Measurements from ENCODE around the gene HBZ.

HBZ gene

DNA sequence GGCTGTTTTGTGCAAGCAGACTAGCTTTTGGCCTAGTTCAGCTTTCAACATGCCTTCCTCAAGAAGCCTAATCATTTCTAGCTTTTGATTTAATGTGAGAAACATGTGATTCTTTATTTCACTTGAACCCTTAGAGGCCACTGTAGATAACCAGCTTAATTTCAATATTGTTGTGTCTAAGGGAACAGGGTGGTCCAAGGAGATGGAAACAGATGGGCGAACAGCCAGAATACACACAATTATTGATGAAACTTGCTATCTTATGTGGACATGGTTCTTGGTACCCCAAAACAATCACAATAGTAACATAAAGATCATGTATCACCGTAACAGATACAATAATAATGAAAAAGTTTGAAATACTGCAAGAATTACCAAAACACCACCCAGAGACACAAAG lies 18.7 kb upstream of the HBZ start:
- Histone ChIP-seq H4K20me1 (ENCODE audit: insufficient read depth, low read length, poor library complexity, severe bottlenecking) (no peaks in the 10 kb centered on the region), H3K4me1 (ENCODE audit: insufficient read depth, low read length, poor library complexity, severe bottlenecking) (peaks cover 8% of the 10 kb centered on the region), H3K27me3 (ENCODE audit: insufficient read depth, low read length, poor library complexity, severe bottlenecking) (no peaks in the 10 kb centered on the region), H3K79me2 (ENCODE audit: insufficient read depth, low read length) (no peaks in the 10 kb centered on the region), H3K36me3 (ENCODE audit: insufficient read depth, low read length) (no peaks in the 10 kb centered on the region), H3K9ac (ENCODE audit: low read depth, low read length, poor library complexity, severe bottlenecking) (no peak overlapping the region), H2AFZ (ENCODE audit: low read length) (no peak overlapping the region), H3K9me3 (ENCODE audit: insufficient read depth, low read depth, low read length) (no peaks in the 10 kb centered on the region), H3K4me3 (ENCODE audit: low read length, poor library complexity, severe bottlenecking) (no peak overlapping the region), H3F3A (ENCODE audit: low read depth) (0 out of 2 replicates have a peak, but pooled peaks cover 3% of the 10 kb centered on the region), H3K4me2 (ENCODE audit: low read depth, low read length, poor library complexity, severe bottlenecking) (no peak overlapping the region), H3K9me2 (replicated peaks; ENCODE audit: low read depth, low read length) (no peaks in the 10 kb centered on the region)
- TF ChIP-seq, protein P1, sequence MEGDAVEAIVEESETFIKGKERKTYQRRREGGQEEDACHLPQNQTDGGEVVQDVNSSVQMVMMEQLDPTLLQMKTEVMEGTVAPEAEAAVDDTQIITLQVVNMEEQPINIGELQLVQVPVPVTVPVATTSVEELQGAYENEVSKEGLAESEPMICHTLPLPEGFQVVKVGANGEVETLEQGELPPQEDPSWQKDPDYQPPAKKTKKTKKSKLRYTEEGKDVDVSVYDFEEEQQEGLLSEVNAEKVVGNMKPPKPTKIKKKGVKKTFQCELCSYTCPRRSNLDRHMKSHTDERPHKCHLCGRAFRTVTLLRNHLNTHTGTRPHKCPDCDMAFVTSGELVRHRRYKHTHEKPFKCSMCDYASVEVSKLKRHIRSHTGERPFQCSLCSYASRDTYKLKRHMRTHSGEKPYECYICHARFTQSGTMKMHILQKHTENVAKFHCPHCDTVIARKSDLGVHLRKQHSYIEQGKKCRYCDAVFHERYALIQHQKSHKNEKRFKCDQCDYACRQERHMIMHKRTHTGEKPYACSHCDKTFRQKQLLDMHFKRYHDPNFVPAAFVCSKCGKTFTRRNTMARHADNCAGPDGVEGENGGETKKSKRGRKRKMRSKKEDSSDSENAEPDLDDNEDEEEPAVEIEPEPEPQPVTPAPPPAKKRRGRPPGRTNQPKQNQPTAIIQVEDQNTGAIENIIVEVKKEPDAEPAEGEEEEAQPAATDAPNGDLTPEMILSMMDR (conservative IDR thresholded peaks at IDR 0.05; ENCODE audit: low read length): no peak
- TF ChIP-seq EZH2phosphoT487 (IDR thresholded peaks at IDR 0.05; ENCODE audit: borderline replicate concordance): no peak

DNA sequence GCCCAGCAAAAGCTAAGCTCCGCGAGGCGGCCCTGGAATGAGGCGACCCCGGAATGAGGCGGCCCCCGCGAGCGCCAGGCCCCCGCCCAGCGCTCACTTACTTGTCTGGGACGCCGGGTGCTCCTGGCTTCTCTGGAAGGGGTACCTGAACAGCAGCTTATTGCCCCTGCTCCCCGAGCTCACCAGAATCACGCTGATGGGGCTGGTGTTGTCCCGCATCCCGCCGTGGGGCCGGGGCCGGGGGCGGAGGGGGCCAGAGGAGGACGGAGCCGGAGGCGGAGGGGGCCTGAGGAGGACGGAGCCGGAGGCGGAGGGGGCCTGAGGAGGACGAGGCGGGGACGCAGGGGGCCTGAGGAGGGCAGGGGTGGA lies 14.4 kb upstream of the HBZ start:
- no peaks in the 10 kb centered on the region for H3K9me3 ChIP-seq (ENCODE audit: insufficient read depth, low read depth, low read length)
- no peaks in the 10 kb centered on the region for H3F3A ChIP-seq (ENCODE audit: low read depth)
- TF ChIP-seq, protein P1 (conservative IDR thresholded peaks at IDR 0.05; ENCODE audit: low read length): no peak
- no peak for TF ChIP-seq EZH2phosphoT487 (IDR thresholded peaks at IDR 0.05; ENCODE audit: borderline replicate concordance)
- H3K4me1 ChIP-seq (ENCODE audit: insufficient read depth, low read length, poor library complexity, severe bottlenecking): no peaks in the 10 kb centered on the region
- H2AFZ ChIP-seq (ENCODE audit: low read length): peak overlapping the region; percentile 80
- H3K9ac ChIP-seq (ENCODE audit: low read depth, low read length, poor library complexity, severe bottlenecking): peak overlapping the region; percentile 83
- peak overlapping the region; percentile 58 for H3K4me2 ChIP-seq (ENCODE audit: low read depth, low read length, poor library complexity, severe bottlenecking)
- peak overlapping the region; percentile 80 for H3K4me3 ChIP-seq (ENCODE audit: low read length, poor library complexity, severe bottlenecking)
- no peaks in the 10 kb centered on the region for H3K9me2 ChIP-seq (replicated peaks; ENCODE audit: low read depth, low read length)
- no peaks in the 10 kb centered on the region for H3K27me3 ChIP-seq (ENCODE audit: insufficient read depth, low read length, poor library complexity, severe bottlenecking)
- H3K79me2 ChIP-seq (ENCODE audit: insufficient read depth, low read length): no peaks in the 10 kb centered on the region
- no peaks in the 10 kb centered on the region for H3K36me3 ChIP-seq (ENCODE audit: insufficient read depth, low read length)
- H4K20me1 ChIP-seq (ENCODE audit: insufficient read depth, low read length, poor library complexity, severe bottlenecking): no peaks in the 10 kb centered on the region

DNA sequence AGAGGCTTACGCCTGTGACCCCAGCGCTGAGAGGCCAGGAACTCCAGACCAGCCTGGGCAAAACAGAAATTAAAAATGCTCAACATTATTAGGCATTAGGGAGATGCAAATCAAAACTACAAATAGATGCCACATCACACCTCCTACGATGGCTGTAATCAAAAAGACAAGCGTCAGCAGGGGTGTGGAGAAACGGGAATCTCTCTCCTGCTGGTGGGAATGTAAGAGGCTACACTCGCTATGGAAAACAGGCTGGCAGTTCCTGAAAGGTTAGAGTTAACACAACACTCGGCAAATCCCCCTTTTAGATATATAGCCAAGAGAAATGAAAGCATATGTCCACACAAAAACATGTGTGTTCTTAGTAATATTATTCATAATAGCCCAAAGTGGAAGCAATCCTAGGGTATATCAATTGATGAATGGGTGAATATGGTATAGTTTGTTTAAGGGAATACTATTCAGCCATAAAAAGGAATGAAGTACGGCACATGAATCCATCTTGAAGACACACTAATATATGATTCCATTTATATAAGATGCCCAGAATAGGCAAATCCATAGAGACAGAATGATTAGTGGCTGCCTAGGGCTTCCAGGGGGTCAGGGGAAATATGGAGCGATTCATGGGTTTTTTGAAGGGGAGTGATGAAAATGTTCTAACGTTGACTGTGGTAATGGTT lies 12.1 kb upstream of the HBZ start:
- Histone ChIP-seq H3F3A (ENCODE audit: low read depth) (no peaks in the 10 kb centered on the region), H2AFZ (ENCODE audit: low read length) (no peak overlapping the region), H4K20me1 (ENCODE audit: insufficient read depth, low read length, poor library complexity, severe bottlenecking) (no peaks in the 10 kb centered on the region), H3K9me2 (replicated peaks; ENCODE audit: low read depth, low read length) (no peaks in the 10 kb centered on the region), H3K27me3 (ENCODE audit: insufficient read depth, low read length, poor library complexity, severe bottlenecking) (no peaks in the 10 kb centered on the region), H3K4me1 (ENCODE audit: insufficient read depth, low read length, poor library complexity, severe bottlenecking) (no peaks in the 10 kb centered on the region), H3K36me3 (ENCODE audit: insufficient read depth, low read length) (no peaks in the 10 kb centered on the region), H3K79me2 (ENCODE audit: insufficient read depth, low read length) (no peaks in the 10 kb centered on the region), H3K4me3 (ENCODE audit: low read length, poor library complexity, severe bottlenecking) (no peak overlapping the region), H3K9ac (ENCODE audit: low read depth, low read length, poor library complexity, severe bottlenecking) (no peak overlapping the region), H3K9me3 (ENCODE audit: insufficient read depth, low read depth, low read length) (no peaks in the 10 kb centered on the region), H3K4me2 (ENCODE audit: low read depth, low read length, poor library complexity, severe bottlenecking) (no peak overlapping the region)
- no peak for TF ChIP-seq EZH2phosphoT487 (IDR thresholded peaks at IDR 0.05; ENCODE audit: borderline replicate concordance)
- TF ChIP-seq, protein P1 (conservative IDR thresholded peaks at IDR 0.05; ENCODE audit: low read length): no peak
